C4-2B (cell line): Measurements from ENCODE around the gene KIF6.

Experiments used
- ZFX ChIP-seq: fragments of 450-650 bp; IDR thresholded peaks from 2 replicates; pipeline ENCODE4 v1.6.1; 2017
- TF ChIP-seq, protein P1 (sequence below): fragments of 450-650 bp; conservative IDR thresholded peaks from 2 replicates; pipeline ENCODE4 v1.5.1; 2017; ENCODE audit warnings: mild to moderate bottlenecking

DNA sequence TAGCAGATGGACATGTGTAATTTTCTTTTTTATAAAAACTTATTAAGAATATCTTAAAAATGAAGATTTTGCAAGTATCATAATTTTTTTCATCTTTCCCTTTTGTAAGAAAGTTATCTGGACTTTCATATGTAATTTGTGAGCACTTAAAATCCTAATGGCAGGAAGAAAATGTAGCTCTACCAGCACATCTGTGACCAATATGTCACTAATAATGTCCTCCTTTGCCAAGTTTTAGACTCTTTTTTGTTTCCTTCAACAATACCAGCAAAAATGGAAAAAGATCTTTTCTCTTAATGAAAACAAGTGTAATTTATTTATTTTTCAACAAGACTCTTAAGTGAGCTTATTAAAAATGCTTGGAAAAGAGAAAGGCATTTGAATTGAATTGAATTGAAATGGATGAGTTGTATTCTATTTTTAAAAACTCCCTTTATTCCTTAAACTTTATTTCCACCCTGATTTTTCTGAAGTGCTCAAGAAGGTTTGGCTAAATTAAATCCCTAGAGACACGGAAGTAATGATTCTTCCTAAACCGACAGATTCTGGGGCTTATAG, 110.7 kb downstream of the KIF6 start:
- TF ChIP-seq ZFX, result no peak
- TF ChIP-seq, protein P1, sequence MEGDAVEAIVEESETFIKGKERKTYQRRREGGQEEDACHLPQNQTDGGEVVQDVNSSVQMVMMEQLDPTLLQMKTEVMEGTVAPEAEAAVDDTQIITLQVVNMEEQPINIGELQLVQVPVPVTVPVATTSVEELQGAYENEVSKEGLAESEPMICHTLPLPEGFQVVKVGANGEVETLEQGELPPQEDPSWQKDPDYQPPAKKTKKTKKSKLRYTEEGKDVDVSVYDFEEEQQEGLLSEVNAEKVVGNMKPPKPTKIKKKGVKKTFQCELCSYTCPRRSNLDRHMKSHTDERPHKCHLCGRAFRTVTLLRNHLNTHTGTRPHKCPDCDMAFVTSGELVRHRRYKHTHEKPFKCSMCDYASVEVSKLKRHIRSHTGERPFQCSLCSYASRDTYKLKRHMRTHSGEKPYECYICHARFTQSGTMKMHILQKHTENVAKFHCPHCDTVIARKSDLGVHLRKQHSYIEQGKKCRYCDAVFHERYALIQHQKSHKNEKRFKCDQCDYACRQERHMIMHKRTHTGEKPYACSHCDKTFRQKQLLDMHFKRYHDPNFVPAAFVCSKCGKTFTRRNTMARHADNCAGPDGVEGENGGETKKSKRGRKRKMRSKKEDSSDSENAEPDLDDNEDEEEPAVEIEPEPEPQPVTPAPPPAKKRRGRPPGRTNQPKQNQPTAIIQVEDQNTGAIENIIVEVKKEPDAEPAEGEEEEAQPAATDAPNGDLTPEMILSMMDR, result no peak
